Left kidney (tissue), 2 donors: ENCODE results near the gene ARAP1. TPM values are rescaled to one million over a fixed set of nuclear protein-coding genes. Genes with fewer than 3 reads are reported as not detected.

Source experiments
- DNase-seq: peaks from one replicate; pipeline ENCODE4 v3.0.0-alpha.2; 2013
- polyA plus RNA-seq: library from polyadenylated mRNA; unstranded; fragments of 120-200 nt; gene quantifications from one replicate; pipeline ENCODE4 v1.2.1, GENCODE V29; 2013; ENCODE audit not compliant: insufficient read length

The ARAP1 gene
- polyA plus RNA-seq, 1 donor = 69.2 TPM

- peak; percentile 30 for DNase-seq
Observed at GRCh38 chr11:72685560-72686480, 66.4 kb downstream of the ARAP1 start.

GRCh38 chr11:72684236-72684912 is 67.8 kb downstream of the ARAP1 start:
- no peak for DNase-seq

- DNase-seq = peak; percentile 41
Observed at GRCh38 chr11:72683782-72684200, 68.4 kb downstream of the ARAP1 start.

GRCh38 chr11:72682858-72683243 is 69.4 kb downstream of the ARAP1 start:
- DNase-seq = no peak

GRCh38 chr11:72682238-72682857 is 69.9 kb downstream of the ARAP1 start:
- DNase-seq = no peak

- no peak for DNase-seq
Observed at GRCh38 chr11:72681226-72682153, 70.7 kb downstream of the ARAP1 start.

GRCh38 chr11:72680624-72681158 is 71.5 kb downstream of the ARAP1 start:
- DNase-seq = no peak

GRCh38 chr11:72679869-72680268 is 72.3 kb downstream of the ARAP1 start:
- no peak for DNase-seq

GRCh38 chr11:72678524-72678923 is 73.7 kb downstream of the ARAP1 start:
- no peak for DNase-seq

- peak; percentile 79 for DNase-seq
Observed at GRCh38 chr11:72676861-72677341, 75.3 kb downstream of the ARAP1 start.

- DNase-seq = no peak
Observed at GRCh38 chr11:72675221-72675620, 77.0 kb downstream of the ARAP1 start.

GRCh38 chr11:72673943-72674828 is 78.0 kb downstream of the ARAP1 start, which contains the start of gene PDE2A:
TSS of gene PDE2A (minus strand) at chr11:72674422. CDS start at chr11:72674207, 215 bp downstream.
- no peak for DNase-seq

GRCh38 chr11:72673284-72673942 is 78.8 kb downstream of the ARAP1 start:
- peak; percentile 40 for DNase-seq

- no peak for DNase-seq
Observed at GRCh38 chr11:72672597-72673238, 79.5 kb downstream of the ARAP1 start.

- no peak for DNase-seq
Observed at GRCh38 chr11:72671152-72672099, 80.8 kb downstream of the ARAP1 start.

GRCh38 chr11:72670041-72670440 is 82.2 kb downstream of the ARAP1 start:
- DNase-seq = no peak

GRCh38 chr11:72669527-72669926 is 82.7 kb downstream of the ARAP1 start:
- DNase-seq = no peak
